NCI-H2171 (cell line): ENCODE results near the gene GRAMD4.

Source experiments
- DNase-seq: peaks from one replicate; lab custom pipeline; 2025; lab: John Stamatoyannopoulos, UW

Gene GRAMD4

DNA sequence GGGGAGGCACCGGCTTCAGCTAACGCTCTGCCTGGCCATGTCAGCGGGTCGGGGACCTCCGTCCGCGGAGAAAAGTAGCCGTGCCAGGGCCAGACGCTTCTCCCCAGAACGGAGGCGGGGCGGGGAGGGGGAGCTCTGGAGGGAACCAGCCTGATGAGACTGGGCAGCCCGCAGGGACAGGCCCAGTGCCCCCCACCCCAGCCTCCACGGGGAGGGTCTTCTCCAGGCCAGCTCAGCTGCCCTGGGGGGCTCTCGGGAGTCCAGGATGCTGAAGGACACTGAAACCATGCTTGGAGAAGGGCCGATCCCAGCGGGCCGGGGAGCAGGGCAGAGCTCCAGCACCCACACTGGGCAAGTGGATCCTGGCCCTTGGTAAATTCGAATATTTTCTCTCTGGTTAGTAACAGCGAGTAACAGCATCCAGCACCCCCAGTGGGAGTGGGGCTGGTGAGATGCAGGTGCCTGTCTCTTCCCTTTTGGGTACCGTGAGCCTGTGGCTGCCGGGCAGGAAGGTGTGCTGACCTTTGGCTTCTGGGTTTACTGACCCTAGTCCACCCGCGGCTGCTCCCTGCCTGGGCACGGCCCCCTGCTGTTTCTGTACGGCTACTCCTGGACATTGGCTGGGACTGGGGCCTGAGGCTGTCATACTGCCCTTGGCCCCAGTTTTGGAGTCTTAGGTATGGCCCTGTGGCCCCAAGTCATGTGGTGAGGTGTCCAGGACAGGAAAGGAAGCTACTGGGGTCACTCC, 35.8 kb downstream of the GRAMD4 start:
- no peak for DNase-seq

- no peak for DNase-seq
Observed at GRCh38 chr22:46656856-46657654, 36.9 kb downstream of the GRAMD4 start.

DNA sequence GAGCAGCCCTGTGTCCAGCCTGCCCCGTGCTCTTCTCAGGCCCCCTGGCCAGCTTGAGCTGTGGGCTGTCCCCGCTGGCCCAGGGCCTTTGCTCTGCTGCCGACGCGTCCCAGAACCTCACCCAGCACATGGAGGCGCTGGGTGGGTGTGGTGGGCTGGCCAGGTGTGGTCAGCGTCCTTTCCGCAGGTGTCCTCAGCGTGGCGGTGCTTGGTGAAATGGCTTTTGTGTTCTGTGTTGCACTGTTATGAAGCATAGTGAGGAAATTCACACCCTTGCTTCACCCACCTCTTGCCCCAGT, 37.4 kb downstream of the GRAMD4 start:
- DNase-seq, result no peak

DNA sequence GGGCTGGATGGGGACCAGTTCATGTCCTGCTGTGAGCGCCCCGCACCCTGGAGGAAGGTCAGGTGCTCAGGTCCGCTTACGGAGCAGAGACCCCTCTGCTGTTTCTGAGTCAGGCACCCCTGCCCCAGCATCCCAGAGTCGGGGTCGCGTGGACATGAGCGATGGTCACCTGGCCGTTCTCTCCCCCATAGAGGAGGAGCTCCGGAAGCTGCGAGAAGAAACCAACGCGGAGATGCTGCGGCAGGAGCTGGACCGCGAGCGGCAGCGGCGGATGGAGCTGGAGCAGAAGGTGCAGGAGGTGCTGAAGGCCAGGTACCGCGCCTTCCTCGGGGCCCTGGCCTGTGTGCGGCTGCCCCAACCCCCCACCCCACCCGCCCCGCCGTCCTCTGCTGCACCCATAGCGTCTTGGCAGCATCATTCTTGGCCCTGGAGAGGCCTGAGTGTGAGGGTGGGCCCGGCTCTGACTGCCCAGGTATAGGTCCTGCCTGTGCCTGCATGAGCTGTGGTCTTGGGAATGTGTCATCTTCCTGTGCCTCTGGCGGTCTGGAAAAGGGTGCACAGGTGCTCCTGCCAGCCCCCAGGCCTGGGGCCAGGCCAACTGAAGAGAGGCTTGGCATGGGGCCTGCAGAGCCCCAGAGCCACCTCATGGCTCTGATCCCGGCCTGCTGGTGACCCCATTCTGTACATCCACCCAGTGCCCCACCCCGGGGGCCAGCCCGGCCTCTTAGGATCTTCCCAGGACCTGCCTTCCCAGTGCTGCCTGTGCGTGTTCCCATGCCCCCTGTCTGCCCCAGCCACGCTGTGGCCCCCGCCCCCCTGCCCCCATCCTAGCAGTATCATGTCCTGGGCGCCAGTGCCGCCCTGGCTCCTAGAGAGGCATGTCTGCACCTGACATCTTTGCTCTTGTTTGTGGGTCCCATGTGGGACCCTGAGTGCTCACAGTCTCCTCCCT, 38.1 kb downstream of the GRAMD4 start:
- DNase-seq, result peak; percentile 20

- DNase-seq, result no peak
Observed at GRCh38 chr22:46659059-46659790, 39.0 kb downstream of the GRAMD4 start.

DNA sequence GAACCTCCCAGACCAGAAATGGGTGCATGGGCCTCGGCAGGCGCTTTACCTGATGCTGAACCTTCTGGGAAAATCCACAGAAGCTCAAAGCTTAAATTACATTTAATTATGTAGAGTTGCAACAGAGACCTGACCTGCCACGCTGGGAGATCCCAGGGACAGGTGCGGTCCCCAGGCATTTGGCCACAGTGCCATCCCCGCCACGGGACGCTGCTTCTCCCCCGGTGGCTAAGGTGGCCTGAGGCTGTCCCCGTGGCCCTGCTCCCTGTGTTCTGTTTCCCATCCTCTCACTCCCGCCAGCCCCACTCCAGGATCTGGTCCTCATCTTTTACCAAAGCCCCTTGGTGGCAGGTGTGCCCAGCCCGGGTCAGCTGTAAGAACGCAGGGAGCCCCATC, 39.6 kb downstream of the GRAMD4 start:
- no peak for DNase-seq

DNA sequence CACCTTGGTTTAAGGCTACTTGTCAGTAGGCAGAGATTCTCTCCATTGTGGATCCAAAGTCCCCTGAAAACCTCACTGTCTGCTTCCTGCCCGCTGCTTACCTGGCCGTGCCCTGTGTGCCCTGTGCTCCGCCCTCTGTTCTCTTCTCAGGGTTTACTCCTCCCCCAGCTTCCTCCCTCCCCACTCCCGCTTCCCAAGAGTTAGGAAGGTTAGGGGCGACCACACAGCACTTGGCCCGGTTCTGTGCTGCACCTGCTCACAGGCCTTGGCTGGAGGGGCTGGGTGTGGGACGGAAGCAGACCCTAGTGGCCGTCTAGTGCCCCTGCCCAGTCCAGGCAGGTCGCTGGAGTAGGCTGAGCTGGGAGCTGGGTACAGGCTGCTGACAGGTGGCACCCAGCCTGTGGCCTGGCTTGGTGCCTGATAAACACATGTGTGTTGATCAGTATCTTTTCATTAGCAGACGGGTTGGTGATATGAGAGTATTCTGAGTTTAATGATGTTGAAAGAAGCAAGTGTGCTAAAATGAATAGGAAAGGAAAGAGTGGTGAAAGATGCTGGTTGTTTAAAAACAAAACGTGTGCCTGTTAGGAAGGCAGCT, 40.5 kb downstream of the GRAMD4 start:
- peak; percentile 87 for DNase-seq

DNA sequence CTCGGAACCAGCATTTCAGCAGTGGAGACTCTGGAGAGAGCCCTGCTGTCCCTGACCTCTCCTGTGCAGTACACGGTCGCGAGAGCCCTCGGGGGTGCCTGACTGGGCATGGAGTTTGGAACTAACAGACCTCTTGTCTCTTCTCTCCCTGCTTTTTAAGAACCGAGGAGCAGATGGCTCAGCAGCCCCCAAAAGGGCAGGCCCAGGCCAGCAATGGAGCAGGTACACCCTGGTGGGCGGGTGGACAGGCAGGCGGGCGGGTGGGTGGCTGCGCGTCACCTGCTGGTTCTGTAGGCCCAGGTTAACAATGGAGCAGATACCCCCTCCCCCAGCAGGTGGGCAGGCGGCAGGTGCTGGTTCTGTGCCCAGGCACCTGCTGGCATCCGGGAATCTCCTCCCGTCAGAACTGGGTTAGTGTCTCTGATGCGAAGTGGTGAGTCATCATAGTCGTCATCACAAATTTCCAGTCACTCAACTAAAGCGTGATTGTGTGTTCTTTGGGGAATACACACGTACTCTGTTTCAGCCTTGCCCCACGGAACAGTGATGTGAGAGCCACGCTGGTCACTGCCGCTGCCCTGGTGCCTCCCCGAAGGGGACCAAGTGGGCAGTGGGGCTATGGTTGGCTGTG, 41.1 kb downstream of the GRAMD4 start:
- peak; percentile 78 for DNase-seq

- no peak for DNase-seq
Observed at GRCh38 chr22:46662226-46662625, 42.0 kb downstream of the GRAMD4 start.

DNA sequence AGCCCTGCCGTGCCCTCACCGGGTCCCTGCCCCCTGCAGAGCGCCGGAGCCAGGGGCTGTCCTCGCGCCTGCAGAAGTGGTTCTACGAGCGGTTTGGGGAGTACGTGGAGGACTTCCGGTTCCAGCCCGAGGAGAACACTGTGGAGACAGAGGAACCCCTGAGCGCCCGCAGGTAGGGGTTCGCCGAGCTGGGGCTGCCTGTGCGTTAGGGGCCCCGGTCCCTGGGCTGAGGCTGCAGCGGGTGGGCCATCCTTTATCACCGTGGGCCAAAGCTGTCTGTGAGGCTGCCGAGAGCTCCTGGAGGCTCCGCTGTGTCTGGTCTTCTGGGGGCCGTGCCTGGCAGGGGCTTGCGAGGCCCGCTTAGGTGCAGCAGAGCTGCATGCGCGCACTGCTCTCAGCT, 42.8 kb downstream of the GRAMD4 start:
- DNase-seq, result no peak

- DNase-seq, result no peak
Observed at GRCh38 chr22:46663436-46664100, 43.4 kb downstream of the GRAMD4 start.

- DNase-seq, result no peak
Observed at GRCh38 chr22:46664301-46664855, 44.2 kb downstream of the GRAMD4 start.

DNA sequence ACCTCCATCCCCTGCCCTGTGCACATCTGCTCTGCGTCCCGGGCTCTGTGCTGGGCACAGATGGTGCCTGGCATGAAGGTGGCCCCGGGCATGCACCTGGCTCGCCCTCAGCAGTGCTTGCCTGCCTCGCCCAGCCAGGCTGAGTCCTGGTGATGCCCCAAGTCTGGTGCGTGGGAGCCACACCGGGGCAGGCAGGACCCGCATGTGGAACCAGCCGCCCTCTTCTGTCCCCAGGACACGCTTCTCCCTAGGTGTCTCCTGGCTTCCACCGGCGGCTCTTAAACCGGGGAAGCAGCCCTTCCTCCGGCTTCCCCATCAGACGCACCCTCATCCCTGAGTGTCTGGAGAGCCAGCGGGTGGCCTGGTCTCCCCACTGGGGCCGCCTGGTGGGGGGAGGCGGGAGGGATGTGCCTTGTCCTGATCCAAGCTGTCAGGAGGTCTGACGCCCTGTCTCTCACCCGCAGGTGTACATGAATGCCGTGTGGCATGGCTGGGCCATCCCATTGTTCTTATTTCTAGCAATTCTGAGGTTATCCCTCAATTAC, 45.0 kb downstream of the GRAMD4 start:
- DNase-seq, result no peak

GRCh38 chr22:46665751-46666280, 45.6 kb downstream of the GRAMD4 start:
- DNase-seq, result no peak

DNA sequence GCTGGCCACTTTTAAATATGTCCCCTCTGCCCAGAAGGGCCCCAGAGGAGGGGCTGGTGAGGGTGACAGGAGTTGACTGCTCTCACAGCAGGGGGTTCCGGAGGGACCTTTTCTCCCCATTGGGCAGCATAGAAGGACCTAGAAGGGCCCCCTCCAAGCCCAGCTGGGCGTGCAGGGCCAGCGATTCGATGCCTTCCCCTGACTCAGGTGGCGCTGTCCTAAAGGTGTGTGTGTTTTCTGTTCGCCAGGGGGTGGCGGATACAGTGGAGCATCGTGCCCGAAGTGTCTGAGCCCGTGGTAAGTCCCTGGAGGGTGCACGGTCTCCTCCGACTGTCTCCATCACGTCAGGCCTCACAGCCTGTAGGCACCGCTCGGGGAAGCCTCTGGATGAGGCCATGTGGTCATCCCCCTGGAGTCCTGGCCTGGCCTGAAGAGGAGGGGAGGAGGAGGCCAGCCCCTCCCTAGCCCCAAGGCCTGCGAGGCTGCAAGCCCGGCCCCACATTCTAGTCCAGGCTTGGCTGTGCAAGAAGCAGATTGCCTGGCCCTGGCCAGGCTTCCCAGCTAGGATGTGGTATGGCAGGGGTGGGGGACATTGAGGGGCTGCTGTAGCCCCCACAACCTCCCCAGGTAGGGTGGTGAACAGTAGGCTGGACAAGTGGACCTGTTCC, 46.5 kb downstream of the GRAMD4 start:
- no peak for DNase-seq

DNA sequence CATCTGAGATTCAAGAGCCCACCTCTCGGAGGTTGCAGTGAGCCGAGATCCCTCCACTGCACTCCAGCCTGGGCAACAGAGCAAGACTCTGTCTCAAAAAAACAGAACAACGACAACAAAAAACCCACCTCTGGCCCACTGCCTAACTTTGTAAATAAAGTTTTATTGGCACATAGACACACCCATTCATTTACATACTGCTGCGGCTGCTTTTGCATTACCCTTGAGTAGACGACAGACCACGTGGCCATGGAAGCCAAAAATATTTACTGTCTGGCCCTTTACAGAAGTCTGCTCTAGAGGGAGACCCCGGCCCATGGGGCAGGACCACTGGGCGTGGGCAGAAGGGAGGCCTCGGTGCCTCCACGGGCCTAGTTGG, 47.0 kb downstream of the GRAMD4 start:
- DNase-seq, result no peak

DNA sequence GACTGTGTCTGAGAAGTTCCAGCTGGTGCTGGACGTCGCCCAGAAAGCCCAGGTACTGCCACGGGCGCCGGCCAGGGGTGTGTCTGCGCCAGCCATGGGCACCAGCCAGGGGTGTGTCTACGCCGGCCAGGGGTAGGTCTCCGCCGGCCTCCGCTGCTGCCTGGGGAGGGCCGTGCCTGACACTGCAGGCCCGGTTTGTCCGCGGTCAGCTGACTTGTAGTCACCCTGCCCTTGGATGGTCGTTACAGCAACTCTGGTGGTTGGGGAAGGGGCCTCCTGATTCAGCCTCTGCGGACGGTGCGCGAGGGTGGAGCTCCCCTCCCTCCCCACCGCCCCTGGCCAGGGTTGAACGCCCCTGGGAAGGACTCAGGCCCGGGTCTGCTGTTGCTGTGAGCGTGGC, 47.9 kb downstream of the GRAMD4 start:
- DNase-seq, result no peak

DNA sequence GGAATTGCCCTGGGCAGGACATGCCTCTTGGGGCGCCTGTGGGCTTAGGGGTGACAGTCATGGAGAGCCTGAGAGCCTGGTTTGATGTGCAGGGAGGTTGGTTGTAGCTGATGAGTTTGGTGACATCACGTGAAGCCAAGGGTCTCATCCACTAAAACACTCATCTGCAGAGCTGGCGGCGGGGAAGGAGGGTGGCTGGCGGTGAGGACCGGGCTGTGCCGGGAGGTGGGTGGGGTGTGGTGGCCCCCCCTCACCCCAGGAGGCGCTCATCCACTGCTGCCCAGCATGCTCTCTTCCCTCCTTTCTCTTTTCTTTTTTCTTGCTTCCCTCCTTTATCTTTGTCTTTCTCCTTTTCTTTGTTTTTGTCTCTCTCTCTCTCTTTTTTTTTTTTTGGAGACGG, 49.0 kb downstream of the GRAMD4 start:
- DNase-seq, result no peak

DNA sequence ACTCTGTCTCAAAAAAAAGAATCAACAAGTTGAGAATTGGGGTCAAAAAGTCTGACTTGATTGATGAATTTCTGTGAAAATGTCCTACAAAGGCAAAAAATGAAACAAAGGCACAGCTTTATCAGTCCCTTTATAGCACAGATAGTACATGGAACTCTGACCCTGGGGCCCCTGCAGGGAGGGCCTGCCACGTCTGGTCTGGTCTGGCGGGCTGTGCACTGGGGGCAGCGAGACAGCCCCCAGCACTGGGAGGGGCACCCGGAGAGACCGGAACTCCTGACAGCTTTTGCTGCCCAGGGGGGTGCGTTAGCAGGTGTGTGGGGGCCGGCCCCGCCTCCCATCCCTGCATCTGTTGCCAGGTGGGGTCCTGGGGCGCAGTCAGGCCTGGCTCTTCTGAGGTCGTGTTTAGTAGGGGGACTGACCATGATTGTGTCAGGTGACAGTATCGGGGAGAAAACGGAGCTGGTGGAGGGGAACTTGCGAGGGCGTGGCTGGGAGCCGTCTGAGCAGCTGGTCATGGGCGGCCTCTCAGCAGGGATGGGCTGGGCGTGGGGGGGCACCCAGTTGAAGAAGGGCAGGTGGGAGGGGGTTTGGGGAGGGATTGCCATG, 51.7 kb downstream of the GRAMD4 start:
- no peak for DNase-seq
